Left renal cortex interstitium (tissue), 4 donors: ENCODE results near the gene NBPF3. TPM values are rescaled to one million over a fixed set of nuclear protein-coding genes. Genes with fewer than 3 reads are reported as not detected.

Experiments
- DNase-seq, 4 donors: peaks; one replicate each; pipeline ENCODE4 v3.0.0-alpha.2; 2013; ENCODE audit warnings: low read depth in 4 of 4, low spot score in 2 of 4, missing footprints in 1 of 4
- polyA plus RNA-seq, 4 donors: library from polyadenylated mRNA; unstranded; fragments of 120-200 nt; gene quantifications; one replicate each; pipeline ENCODE4 v1.2.1, GENCODE V29; 2013; ENCODE audit not compliant: insufficient read length in 4 of 4

Gene NBPF3
- polyA plus RNA-seq, 4 donors = 15.5 to 21.5 (median 17.2) TPM

DNA sequence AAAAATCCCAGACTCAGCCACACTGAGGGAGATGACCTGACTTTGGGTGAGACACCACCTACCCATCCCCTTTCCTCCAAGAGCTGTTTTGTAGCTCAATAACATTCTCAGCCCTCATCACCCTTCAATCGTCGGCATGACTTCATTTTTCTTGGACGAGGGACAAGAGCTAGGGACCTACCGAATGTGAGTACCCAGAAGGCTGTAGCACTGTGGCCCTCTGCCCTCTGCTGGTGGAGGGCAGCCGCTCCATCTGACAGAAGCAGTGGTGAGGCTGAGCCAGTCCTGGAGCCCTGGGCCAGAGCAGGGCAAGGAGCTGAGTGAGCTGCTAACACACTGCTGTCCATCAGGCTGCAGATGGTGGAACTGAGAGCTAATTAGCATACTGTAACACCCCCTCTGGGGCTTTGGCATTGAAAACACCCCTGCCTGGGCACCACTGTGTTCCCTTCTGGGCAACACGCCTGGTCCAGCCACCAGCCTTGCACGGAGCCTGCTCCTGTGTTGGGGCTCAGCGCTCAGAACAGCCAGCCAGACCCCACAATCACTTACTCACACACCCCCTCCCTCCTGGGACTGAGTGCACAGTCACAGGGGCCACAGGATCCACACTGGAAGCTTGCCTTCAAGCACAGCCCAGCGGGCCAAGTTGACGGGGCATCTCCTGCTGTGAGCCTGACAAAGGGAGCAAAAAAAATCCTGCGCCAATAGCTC lies 51.0 kb downstream of the NBPF3 start:
- DNase-seq = no peak

DNA sequence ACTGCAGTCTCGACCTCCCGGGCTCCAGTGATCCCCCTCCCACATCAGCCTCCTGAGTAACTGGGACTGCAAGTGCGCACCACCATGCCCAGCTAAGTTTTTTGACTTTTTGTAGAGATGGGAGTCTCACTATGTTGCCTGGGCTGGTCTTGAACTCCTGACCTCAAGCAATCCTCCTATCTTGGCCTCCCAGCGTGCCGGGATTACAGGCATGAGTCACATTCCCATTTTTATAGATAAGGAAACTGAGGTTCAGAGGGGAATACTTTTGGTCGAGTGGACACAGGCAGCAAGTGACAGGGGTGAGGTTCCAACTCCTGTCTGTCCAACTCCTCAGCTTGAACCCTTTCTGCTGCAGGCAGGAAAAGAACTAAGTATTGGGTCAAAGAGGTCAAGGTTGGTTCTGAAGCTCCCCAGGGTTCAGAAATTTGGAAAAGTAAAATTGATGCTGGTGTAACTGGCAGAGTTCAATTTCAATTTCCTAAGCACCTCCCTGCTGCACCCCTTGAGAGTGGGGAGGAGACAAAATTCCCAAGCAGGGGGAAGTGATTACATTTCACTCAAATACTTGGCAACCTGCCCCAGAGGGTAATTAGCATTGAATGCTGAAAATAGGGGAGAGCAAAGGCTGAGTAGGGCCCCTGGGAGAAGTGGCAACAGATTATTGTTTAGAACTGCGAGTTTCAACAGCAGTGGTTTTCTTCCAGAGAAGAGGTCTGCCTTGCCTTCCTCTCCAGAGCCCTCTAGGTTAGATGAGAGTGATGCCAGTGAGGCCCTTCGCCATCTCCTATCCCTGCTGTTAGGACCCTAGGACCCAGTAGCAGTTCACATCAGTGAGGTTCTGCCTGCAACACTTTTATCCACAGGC lies 51.8 kb downstream of the NBPF3 start:
- DNase-seq = peak in 1 of 4 donors; percentile 50

DNA sequence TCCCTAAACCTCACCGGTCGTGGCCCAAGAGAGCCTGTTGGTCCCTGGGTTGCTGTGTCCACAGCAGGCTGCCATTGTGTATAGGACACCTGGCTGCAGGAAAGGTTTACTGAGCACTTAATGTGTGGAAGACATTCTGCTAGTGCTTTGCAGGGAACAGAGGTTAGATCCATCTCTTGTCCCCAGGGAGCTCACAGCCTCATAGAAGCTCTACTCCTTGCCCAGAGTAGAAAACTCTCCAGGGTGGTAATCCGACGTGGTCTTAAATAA lies 52.4 kb downstream of the NBPF3 start:
- DNase-seq = no peak

DNA sequence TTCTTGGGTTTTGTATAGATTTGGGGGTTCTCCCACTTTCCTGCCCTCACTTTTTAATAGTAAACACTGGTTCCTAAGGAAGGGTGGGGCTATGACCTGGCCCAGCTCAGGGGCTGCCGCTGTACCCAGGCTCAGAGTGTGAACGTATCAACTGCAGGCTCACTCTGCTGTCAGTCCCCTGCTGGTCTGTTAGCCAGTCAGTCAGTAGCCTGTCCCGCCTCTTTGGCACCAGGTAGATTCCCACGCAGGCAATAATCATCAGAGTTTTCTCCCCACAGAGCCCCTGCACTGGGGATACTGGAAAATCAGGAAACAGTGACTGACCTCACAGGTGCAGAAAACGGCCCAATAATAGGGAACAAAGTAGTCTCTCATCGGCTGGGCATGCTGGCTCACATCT lies 54.3 kb downstream of the NBPF3 start:
- DNase-seq = no peak

DNA sequence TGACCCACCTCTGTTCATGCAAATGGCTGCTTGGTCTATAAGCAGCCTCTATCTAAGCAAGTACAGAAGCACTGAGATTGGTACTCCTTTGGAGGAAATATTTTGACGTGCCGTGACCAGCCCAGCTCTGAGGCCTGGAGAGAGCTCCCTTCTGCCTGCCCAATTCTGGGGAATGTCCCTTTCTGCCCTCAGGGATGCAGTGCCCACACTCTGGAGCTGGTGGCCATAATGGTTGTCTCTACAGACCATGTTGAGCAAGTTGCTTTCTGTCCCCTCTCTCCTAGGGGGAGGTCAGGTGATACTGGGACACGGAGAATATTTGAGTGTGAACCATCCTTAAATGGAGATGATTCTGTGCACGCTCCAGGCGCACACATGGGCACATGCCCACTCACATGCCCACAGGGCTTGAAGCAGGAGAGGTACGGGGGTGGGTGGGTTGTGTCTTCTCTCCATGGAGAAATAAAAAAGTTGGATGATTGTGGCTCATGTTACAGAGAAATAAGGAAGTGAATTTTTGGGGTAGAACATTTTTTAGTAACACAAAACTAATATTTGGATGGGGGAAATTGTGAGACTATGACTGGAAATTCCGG lies 55.4 kb downstream of the NBPF3 start:
- no peak for DNase-seq

DNA sequence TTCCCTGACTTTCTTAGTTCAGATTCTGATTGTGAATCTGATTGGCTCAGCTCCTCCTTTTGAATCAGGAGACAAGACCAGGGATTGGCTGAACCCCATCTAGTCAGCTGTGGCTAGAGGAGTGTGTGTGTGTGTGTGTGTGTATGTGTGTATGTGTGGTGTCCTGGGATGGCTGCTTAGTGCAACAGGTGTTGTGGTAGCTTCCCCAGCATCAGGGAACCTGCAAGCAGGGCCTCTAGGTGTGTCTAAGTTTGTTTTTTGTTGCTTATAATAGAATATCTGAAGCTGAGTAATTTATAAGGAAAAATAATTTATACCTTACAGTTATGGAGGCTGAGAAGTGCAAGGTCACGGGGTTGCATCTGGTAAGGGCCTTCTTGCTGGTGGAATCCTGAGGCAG lies 56.1 kb downstream of the NBPF3 start:
- no peak for DNase-seq

DNA sequence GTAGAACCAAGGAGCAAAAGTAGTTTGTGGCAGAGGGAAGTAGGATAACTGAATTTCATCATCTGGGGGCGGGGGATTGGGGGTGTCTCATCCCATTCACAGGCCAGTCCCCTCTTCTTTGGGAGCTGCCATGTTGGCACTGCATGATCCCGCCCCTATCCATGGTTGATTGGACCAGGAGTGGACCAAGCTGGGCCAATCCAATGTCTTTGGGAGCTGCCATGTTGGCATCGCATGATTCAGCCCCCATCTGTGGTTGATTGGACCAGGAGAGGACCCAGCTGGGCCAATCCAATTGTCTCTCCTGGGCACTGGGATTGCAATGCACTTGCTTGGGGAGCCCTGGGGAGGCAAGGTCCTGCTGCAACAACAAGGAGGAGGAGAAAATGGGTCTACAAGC lies 56.9 kb downstream of the NBPF3 start:
- DNase-seq = no peak

DNA sequence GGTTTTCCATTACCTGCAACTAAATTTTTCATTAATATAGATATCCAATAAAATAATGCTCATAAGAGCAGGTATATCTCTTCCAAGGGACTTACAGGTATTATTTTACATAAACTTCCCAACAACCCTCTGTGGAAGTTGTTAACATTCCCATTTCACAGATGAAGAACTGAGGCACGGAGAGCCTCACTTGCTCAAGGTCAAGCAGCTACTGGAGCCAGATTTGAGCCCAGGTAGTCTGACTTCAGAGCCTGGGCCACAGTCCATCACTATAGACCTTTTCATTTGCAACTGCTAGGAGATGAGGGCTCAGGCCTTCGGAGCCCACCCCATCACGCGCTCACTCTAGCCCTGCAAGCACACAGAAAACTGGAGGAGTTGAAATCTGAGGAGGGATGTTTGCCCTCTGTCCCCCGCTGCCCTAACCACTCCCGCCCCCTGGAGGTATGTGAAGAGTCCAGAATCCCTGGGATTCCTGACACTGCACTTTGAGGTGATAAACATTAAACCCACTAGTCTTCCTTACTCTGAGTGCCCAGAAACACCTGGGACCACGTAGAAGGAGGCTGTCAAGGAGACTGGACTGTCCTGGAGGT lies 57.6 kb downstream of the NBPF3 start:
- DNase-seq = peak in 1 of 4 donors; percentile 50

DNA sequence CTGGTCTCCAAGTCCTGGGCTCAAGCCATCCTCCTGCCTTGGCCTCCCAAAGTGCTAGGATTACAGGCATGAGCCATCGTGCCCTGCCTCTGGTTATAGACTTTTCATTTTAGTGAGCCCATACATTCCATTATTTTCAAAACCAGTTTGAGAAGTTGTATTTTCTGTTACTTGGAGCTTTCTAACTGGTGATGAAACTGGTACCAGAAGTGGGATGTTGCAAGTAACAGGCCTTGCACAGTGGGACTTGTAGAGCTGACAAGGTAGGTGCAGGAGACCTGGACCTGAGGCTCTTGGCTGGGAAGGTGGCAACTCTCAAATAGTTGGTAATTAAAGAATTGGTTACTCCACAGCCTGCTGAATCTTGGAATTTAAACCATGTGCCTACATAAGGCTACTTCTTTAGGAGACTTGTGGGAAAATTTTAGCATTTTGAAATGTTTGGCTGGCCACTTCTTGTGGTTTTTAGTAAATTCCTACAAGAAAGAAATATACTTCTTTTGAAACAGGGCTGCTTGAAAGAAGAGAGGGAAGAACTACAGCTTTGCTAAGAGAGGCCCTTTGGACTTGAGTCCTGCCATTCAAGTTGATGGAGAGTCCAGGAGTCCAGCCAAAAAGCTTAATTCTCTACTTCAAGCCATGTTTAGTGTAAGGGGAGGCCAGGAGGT lies 59.5 kb downstream of the NBPF3 start:
- DNase-seq = no peak

DNA sequence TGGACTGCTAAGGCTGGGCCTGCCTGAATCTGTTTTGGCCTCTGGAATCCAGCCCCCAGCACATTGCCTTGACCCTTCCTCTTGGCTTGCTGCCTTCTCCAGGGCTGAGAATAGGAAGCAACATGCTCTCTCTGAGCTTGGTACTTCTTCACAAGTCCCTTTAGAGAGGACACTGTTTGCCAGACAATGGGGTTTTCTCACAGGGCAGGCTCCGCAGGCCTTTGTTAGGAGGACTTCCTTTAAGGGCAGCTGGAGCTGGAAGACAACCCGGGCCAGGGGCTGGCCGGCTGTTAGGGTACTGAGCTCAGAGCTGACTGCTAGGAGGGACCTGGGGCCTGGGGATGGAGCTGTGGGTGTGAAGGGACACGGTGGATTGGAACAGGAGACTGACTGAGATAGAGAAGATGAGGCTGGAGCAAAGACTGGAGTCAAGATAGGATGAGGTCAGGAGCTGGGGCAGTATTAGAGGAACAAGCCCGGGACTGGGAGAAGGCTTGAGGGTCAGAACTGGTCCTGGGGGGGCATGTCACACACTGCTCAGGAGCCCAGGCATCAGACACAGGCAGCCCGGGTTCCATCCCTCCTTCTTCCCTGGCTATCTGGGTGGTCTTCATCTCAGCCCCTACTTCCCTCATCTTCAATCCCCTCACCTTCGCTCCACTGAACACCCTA lies 63.9 kb downstream of the NBPF3 start:
- no peak for DNase-seq

DNA sequence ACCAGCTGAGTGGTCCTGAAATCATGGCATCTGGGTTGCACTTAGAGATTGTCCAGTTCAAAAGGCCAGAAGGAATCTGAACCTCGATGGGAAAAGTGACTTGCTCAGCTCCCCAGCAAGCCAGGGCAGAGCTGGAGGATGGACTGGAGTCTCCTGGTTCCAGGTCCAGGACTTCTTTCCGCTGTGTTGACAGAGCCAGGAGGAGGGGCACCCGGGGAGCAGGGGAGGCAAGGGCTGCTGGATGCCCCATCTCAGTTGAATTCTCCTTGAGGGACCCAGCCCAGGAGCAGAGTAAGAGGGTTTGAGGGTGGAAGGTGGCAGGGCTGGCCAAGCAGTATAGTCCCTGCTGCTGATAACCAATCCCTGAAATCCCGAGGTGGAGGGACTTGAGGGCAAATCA lies 66.9 kb downstream of the NBPF3 start:
- no peak for DNase-seq

DNA sequence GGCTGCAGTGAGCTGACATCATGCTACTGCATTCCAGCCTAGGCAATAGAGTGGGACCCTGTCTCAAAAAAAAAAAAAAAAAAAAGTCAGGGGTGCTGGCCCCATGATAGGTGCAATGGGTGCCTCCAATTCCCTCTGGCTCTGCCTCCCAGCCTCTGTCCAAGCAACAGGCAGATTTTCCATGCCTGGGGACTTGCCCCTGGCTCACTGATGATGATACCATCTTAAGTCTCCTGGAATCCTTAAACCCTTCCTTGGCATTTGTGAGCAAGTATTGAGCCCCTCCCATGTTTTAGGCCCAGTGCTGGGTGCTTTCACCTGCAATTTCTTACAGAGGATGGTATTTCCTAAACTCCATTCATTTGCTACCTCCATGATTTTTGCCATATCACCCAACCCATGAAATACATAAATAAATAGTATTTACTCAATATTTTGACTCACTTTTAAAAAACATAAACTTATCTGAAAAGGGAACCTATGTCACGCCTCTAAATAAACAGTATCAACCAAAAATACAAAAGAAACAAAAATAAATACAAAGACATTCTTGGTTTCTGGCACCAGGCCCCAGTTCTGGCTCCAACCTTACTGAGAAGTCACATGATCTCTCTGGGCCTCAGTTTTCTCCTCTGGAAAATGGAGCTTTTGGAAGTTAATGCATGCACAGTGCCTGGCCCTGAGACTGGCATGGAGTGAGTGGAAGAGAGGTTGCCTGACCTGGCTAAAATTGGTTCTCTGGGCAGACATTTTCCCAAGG lies 67.8 kb downstream of the NBPF3 start:
- no peak for DNase-seq

DNA sequence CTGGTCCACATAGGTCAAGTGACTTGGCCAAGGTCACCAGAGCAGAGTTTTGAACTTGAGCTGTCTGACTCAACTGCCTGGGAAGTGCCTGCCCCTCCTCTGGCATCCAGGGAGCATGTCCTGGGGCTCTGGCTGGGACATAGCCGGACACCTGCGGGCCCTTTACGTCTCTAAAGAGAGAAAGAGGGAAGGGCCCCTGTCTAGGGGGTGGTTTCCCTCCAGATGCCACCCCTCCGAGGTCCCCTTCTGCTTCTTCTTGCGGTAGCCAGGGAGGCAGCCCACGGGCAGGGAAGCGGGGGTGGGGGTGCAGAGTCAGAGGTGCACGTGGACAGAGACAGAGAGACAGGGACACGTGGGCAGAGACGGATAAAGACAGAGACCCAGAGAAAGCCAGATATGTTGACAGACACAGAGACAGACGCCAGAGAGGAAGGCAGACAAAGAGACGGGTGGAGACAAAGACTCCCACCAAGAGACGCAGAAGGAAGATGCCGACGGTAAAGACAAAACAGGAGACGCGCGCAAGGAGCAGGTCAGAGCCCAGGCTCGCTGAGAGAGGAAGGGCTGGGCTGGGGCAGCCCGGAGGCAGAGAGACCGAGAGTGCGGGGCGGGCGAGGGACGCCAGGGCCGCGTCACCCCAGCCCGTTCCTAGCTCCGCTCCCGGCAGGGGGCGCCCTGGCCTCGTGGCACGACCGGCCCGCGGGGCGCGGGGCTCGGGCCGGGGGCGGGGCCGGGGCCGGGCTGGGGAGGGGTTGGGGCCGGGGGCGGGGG lies 68.8 kb downstream of the NBPF3 start:
- peak in 1 of 4 donors; percentile 49 for DNase-seq

DNA sequence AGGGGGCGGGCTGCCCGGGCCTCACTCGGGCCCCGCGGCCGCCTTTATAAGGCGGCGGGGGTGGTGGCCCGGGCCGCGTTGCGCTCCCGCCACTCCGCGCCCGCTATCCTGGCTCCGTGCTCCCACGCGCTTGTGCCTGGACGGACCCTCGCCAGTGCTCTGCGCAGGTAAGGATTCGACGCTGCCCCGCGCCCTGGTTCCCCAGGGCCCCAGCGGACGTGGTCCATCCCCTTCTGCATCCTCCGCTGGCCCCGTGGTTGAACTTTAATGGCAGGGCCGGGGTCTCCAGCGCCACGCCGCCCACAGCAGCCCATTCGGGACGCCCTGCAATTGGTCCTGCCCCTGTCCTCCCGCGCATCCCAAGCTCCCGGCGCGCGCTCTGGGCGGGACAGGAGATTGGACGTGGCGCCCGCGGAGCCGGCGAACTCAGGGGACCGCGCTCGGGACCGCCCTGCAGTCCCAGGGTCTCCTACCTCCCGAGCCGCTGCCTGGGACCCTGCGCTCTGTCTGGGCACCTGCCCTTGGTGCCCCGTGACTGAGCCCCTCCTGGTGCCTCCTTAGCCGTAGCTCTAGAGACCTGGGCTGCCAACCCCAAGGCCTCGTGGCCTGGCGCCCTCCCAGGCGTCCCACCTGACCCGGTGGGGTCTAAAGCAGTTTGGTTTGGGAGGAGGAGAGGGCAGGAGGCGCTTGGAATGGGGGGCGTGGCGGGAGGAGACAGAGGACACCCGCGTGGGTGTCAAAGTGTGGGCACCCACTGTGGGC lies 69.6 kb downstream of the NBPF3 start, which contains the start of gene ALPL:
Gene ALPL (plus strand): TSS at position 73 of the 762 bp plus-strand sequence. CDS start 44,659 bp downstream, outside the sequence.
- DNase-seq = no peak

DNA sequence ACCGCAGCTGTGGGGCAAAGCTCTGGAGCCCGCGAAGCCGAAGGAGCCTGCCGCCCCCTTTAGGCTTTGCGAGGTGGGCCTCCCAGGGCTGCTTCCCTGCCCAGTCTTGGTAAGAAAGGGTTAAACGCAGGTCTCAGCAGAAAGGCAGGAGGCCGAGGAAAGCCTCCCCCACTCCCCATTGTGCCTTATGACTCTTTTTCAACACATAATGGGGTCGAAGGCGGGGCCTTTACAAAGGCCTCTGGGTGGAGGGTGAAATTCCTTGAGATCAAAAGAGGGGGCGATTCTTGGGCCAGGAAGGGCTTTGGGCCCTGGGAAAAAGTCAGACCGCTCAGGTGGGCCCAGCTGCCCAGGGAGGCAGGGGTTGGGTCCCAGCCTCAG lies 70.2 kb downstream of the NBPF3 start:
- DNase-seq = no peak

DNA sequence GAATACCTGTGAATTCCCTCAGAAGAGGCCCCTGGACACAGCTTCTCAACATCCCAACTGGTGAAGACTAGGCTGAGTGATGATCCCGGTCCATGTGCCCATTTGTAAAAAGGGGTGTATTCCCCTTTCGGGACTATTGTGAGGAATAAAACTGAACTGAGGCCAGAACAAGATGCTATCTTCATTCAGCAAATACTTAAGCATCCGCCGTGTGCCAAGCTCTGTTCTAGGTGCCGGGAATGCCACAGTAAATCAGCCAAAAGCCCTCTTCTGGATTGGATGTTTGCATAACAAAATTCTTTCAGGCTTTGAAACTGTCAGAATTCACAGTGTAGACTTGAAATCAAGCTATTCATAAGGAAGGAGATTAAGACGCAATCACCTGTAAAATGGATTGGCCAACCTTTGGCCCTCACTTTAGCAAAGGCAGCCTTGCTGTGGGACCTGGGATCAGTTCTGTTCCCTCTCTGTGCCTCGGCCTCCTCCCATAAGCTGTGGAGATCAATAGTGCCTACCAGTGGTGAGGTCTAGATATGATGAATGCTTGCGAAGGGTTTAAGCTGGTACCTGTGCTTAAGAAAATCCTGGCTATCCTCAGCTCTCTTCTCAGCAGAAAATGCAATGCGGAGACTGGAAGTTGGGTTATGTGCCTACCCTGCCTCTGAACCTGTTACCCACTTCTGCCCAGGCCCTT lies 71.1 kb downstream of the NBPF3 start:
- no peak for DNase-seq
